HG03064 (cell line): ENCODE results near the gene INO80E.

Source experiments
- ATAC-seq: cut with Tn5 transposase; IDR thresholded peaks from one replicate; pipeline ENCODE4 v1.9.1; 2021; ENCODE audit warnings: low read depth; ENCODE audit not compliant: unreplicated experiment

Gene INO80E

GRCh38 chr16:29975134-29975538 is 20.9 kb upstream of the INO80E start:
- no peak for ATAC-seq

GRCh38 chr16:29975811-29976511 is 20.1 kb upstream of the INO80E start:
- no peak for ATAC-seq

GRCh38 chr16:29977063-29977825 is 18.8 kb upstream of the INO80E start:
- no peak for ATAC-seq

- ATAC-seq: no peak
These were observed 18.0 kb upstream of the INO80E start for GRCh38 chr16:29978081-29978480.

GRCh38 chr16:29978564-29979270 is 17.3 kb upstream of the INO80E start:
- no peak for ATAC-seq

- no peak for ATAC-seq
These were observed 13.3 kb upstream of the INO80E start for GRCh38 chr16:29982560-29983419.

GRCh38 chr16:29983420-29984136 is 12.5 kb upstream of the INO80E start:
- ATAC-seq: no peak

- ATAC-seq: no peak
These were observed 11.8 kb upstream of the INO80E start for GRCh38 chr16:29984137-29984763.

GRCh38 chr16:29984764-29985147 is 11.3 kb upstream of the INO80E start:
- ATAC-seq: no peak

GRCh38 chr16:29985271-29985811 is 10.7 kb upstream of the INO80E start:
- no peak for ATAC-seq

GRCh38 chr16:29986231-29986630 is 9.8 kb upstream of the INO80E start:
- ATAC-seq: no peak

- ATAC-seq: no peak
These were observed 9.1 kb upstream of the INO80E start for GRCh38 chr16:29986931-29987330.

- no peak for ATAC-seq
These were observed 8.5 kb upstream of the INO80E start for GRCh38 chr16:29987371-29988085.

- ATAC-seq: no peak
These were observed 7.5 kb upstream of the INO80E start for GRCh38 chr16:29988346-29989075.

- no peak for ATAC-seq
These were observed 6.8 kb upstream of the INO80E start for GRCh38 chr16:29989111-29989858.

GRCh38 chr16:29990034-29990433 is 6.0 kb upstream of the INO80E start:
- no peak for ATAC-seq

GRCh38 chr16:29990883-29991570 is 5.0 kb upstream of the INO80E start:
- ATAC-seq: no peak
